Natural killer cell (primary cell): ENCODE data around the gene WDR46. TPM values are rescaled to one million over a fixed set of nuclear protein-coding genes. Genes with fewer than 3 reads are reported as not detected.

Experiments used
- ATAC-seq, 3 donors: fragments of 150-1000 bp in 2 of 3; fragments of 200-7000 bp in 1 of 3; cut with Tn5 transposase; 1 replicate in 1 of 3; 2 replicates in 2 of 3; pipeline ENCODE4 v1.10.0; 2021; ENCODE audit warnings: mild to moderate bottlenecking in 2 of 3, moderate library complexity in 2 of 3
- DNase-seq, 2 donors: peaks; one replicate each; pipeline versions ENCODE4 v3.0.0 to v3.0.0-alpha.2; 2013 to 2021; ENCODE audit warnings: mixed read lengths in 1 of 2
- H3K27ac ChIP-seq: one replicate; pipeline ENCODE4 v1.5.1; 2013; ENCODE audit warnings: mild to moderate bottlenecking, low read length
- H3K27me3 ChIP-seq: one replicate; pipeline ENCODE4 v1.6.1; 2013; ENCODE audit warnings: low read length; ENCODE audit not compliant: control insufficient read depth, insufficient read depth
- H3K36me3 ChIP-seq: one replicate; pipeline ENCODE4 v1.6.1; 2013; ENCODE audit warnings: low read length; ENCODE audit not compliant: control insufficient read depth, insufficient read depth
- H3K4me1 ChIP-seq: one replicate; pipeline ENCODE4 v1.6.1; 2013; ENCODE audit warnings: low read length; ENCODE audit not compliant: control insufficient read depth, insufficient read depth
- H3K4me3 ChIP-seq: one replicate; pipeline ENCODE4 v1.5.1; 2013; ENCODE audit warnings: low read length
- H3K9me3 ChIP-seq: one replicate; pipeline ENCODE4 v1.6.1; 2013; ENCODE audit warnings: low read length; ENCODE audit not compliant: control insufficient read depth, insufficient read depth
- H3K27ac Mint-ChIP-seq, 2 donors: one replicate each; pipeline ENCODE4 v1.8.0; 2022; ENCODE audit warnings: mild to moderate bottlenecking in 2 of 2, mixed read lengths in 2 of 2, moderate library complexity in 1 of 2
- H3K27me3 Mint-ChIP-seq, 2 donors: one replicate each; pipeline ENCODE4 v1.8.0; 2022; ENCODE audit warnings: low read depth in 2 of 2, mixed read lengths in 2 of 2
- H3K36me3 Mint-ChIP-seq: one replicate; pipeline ENCODE4 v1.8.0; 2022; ENCODE audit warnings: mixed read lengths
- H3K4me1 Mint-ChIP-seq, 2 donors: one replicate each; pipeline ENCODE4 v1.8.0; 2022; ENCODE audit warnings: mixed read lengths in 2 of 2
- H3K4me3 Mint-ChIP-seq: one replicate; pipeline ENCODE4 v1.8.0; 2022; ENCODE audit warnings: mild to moderate bottlenecking, moderate library complexity, mixed read lengths
- H3K9me3 Mint-ChIP-seq, 2 donors: one replicate each; pipeline ENCODE4 v1.8.0; 2022; ENCODE audit warnings: mixed read lengths in 2 of 2
- WGBS: methylation state at CpG from one replicate; pipeline ENCODE4 v1.1.7; 2013; ENCODE audit warnings: missing lambda C conversion rate; ENCODE audit not compliant: insufficient coverage; 5-methylcytosine and 5-hydroxymethylcytosine counted together
- intact Hi-C: fragments of 100-400 bp; cut with micrococcal nuclease; formaldehyde crosslinking; loops from one replicate; pipeline ENCODE4 v1.14.2; 2022
- total RNA-seq, 4 donors: library from RNA; stranded (reverse); fragments of 120-200 nt in 1 of 4; gene quantifications; one replicate each; pipeline versions ENCODE4 v1.2.3 to v1.2.4, GENCODE V29; 2013 to 2022
- TF ChIP-seq, protein P1 (sequence below): fragments of 200-600 bp; IDR thresholded peaks from one replicate; pipeline ENCODE4 v1.8.0; 2022; ENCODE audit warnings: antibody characterized with exemption

Gene WDR46
- total RNA-seq, 3 donors from 2014 or later (not counting 1 experiment from before 2014, with no cell fraction given), result 33.6 to 56.3 (median 47.0) TPM

DNA sequence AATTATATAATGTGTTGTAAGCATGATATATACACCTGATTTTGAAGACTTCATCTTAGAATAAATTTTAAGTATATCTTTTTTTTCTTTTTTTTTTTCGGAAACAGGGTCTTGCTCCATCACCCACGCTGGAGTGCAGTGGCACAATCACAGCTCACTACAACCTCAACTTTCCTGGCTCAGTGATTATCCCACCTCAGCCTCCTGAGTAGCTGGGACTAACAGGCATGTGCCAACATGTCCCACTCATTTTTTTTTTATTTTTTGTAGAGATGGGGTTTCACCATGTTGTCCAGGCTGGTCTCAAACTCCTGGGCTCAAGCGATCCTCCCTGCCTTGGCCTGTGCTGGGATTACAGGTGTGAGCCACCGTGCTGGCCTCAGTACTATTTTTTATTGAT lies 34.4 kb downstream of the WDR46 start:
- peaks cover 12 to 19% of the 10 kb centered on the region in 2 donors for H3K4me1 Mint-ChIP-seq
- H3K36me3 Mint-ChIP-seq, result no peaks in the 10 kb centered on the region
- WGBS, result 97% methylated on average over 3 of the region's 4 CpGs

DNA sequence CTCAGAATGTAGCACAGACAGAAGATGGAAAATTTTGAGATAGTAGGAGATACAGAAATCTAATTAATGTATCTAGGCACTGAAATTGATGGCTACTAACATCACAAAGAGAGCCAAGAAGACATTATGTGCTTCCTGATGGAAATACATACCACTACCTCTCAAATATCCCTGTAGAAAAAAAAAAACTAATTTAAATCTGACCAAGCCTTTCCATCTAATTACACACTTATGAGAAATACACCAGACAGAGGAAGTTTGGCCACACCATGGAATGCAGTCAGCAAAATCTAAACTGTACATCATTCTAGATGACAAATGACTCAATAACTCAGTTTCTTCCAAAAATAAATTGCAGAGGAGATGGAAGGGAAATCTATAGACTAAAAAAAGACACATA lies 36.3 kb downstream of the WDR46 start:
- DNase-seq, result no peak
- Mint-ChIP-seq H3K27me3 (no peaks in the 10 kb centered on the region), H3K36me3 (no peaks in the 10 kb centered on the region), H3K9me3 (no peaks in the 10 kb centered on the region), H3K4me3 (no peak overlapping the region), H3K27ac (no peak overlapping the region), H3K4me1 (peaks cover 22 to 37% of the 10 kb centered on the region in 2 donors)
- H3K27ac ChIP-seq, result no peak overlapping the region
- peaks cover 17% of the 10 kb centered on the region for H3K36me3 ChIP-seq
- H3K9me3 ChIP-seq, result no peaks in the 10 kb centered on the region
- no peak for ATAC-seq
- H3K27me3 ChIP-seq, result no peaks in the 10 kb centered on the region
- intact Hi-C loops, result no loop called here
- peaks cover 27% of the 10 kb centered on the region for H3K4me1 ChIP-seq
- TF ChIP-seq, protein P1, sequence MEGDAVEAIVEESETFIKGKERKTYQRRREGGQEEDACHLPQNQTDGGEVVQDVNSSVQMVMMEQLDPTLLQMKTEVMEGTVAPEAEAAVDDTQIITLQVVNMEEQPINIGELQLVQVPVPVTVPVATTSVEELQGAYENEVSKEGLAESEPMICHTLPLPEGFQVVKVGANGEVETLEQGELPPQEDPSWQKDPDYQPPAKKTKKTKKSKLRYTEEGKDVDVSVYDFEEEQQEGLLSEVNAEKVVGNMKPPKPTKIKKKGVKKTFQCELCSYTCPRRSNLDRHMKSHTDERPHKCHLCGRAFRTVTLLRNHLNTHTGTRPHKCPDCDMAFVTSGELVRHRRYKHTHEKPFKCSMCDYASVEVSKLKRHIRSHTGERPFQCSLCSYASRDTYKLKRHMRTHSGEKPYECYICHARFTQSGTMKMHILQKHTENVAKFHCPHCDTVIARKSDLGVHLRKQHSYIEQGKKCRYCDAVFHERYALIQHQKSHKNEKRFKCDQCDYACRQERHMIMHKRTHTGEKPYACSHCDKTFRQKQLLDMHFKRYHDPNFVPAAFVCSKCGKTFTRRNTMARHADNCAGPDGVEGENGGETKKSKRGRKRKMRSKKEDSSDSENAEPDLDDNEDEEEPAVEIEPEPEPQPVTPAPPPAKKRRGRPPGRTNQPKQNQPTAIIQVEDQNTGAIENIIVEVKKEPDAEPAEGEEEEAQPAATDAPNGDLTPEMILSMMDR, result no peak
- no peak overlapping the region for H3K4me3 ChIP-seq

More for the DNA sequence above, 34.4 kb downstream of the WDR46 start:
- TF ChIP-seq, protein P1, result no peak
- Histone ChIP-seq H3K27ac (no peak overlapping the region), H3K36me3 (peaks cover 23% of the 10 kb centered on the region), H3K27me3 (no peaks in the 10 kb centered on the region), H3K4me3 (no peak overlapping the region), H3K4me1 (peaks cover 12% of the 10 kb centered on the region), H3K9me3 (no peaks in the 10 kb centered on the region)
- DNase-seq (no peak), ATAC-seq (no peak)
- no peaks in the 10 kb centered on the region for H3K9me3 Mint-ChIP-seq
- intact Hi-C loops, result no loop called here
- no peak overlapping the region for H3K4me3 Mint-ChIP-seq
- H3K27me3 Mint-ChIP-seq, result no peaks in the 10 kb centered on the region
- H3K27ac Mint-ChIP-seq, result no peak overlapping the region

DNA sequence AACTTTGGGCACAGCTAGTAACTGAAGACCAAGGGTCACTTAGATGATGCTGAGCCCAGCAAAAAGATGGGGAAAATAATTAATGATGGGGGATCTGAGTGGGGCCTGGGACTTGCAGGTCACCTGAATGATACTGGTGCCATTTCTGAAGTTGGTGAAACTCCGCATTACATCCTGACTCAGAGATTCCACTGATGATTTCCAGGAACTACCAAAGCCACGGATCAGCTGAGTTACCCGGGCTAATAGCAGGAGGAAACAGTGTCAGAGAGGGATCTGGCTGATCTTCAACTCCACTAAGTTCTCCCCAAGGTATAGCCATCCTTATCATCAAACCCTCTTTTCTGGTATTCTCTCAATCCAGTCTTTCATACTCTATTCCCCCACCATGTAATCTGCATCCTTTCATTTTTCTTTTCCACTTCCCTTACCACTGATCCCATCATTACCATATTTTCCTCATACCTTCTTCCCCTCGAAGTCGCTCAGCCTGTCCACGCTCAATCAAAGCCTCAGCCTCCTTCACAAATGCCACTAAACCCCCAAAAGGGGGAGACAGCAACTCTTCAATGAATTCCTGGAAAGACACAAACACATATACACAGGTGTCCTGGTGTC lies 37.5 kb downstream of the WDR46 start:
- no peaks in the 10 kb centered on the region for H3K9me3 ChIP-seq
- Mint-ChIP-seq H3K4me3 (peak overlapping the region; percentile 7), H3K27ac (peak overlapping the region in 1 of 2 donors; percentile 95), H3K9me3 (no peaks in the 10 kb centered on the region), H3K36me3 (no peaks in the 10 kb centered on the region), H3K27me3 (no peaks in the 10 kb centered on the region), H3K4me1 (peaks cover 22 to 37% of the 10 kb centered on the region in 2 donors)
- TF ChIP-seq, protein P1, result no peak
- ATAC-seq (no peak), DNase-seq (no peak)
- intact Hi-C loops, result no loop called here
- peaks cover 14% of the 10 kb centered on the region for H3K36me3 ChIP-seq
- H3K4me1 ChIP-seq, result peaks cover 28% of the 10 kb centered on the region
- WGBS, result 89% methylated on average over 6 of the region's 6 CpGs
- no peaks in the 10 kb centered on the region for H3K27me3 ChIP-seq
- no peak overlapping the region for H3K4me3 ChIP-seq
- no peak overlapping the region for H3K27ac ChIP-seq

DNA sequence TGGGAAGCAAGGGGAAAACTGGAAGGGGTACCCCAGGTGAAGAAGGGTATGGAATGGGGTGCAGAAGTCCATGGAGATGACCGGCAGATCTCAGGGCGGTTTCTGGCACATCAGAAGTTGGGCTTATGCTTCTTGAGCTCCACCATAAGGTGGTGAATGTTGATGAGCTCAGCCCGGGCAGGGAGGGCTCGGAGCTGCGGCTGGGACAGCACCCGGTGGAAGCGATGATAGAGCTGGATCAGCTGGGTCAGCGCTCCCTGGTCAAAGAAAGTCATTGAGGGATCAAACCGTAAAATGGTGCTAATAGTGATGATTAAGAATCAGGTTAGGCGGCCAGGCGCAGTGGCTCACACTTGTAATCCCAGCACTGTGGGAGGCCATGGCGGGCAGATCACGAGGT lies 38.3 kb downstream of the WDR46 start:
- no peaks in the 10 kb centered on the region for H3K27me3 ChIP-seq
- no peak overlapping the region for H3K4me3 ChIP-seq
- WGBS, result 98% methylated on average over 13 of the region's 13 CpGs
- peak overlapping the region; percentile 95 to 97 for H3K27ac Mint-ChIP-seq
- H3K36me3 Mint-ChIP-seq, result no peaks in the 10 kb centered on the region
- H3K4me1 ChIP-seq, result peaks cover 28% of the 10 kb centered on the region
- DNase-seq (no peak), ATAC-seq (no peak)
- H3K27me3 Mint-ChIP-seq, result no peaks in the 10 kb centered on the region
- TF ChIP-seq, protein P1, result no peak
- peaks cover 14% of the 10 kb centered on the region for H3K36me3 ChIP-seq
- no peaks in the 10 kb centered on the region for H3K9me3 ChIP-seq
- H3K9me3 Mint-ChIP-seq, result no peaks in the 10 kb centered on the region
- intact Hi-C loops, result no loop called here
- peaks cover 22 to 37% of the 10 kb centered on the region in 2 donors for H3K4me1 Mint-ChIP-seq
- H3K4me3 Mint-ChIP-seq, result peak overlapping the region; percentile 90
- no peak overlapping the region for H3K27ac ChIP-seq
